Right atrium auricular region (tissue), 2 donors: Measurements from ENCODE around the gene TTC34. TPM values are rescaled to one million over a fixed set of nuclear protein-coding genes. Genes with fewer than 3 reads are reported as not detected.

Experiments used
- DNase-seq: peaks from one replicate; pipeline ENCODE4 v3.0.0-alpha.2; 2019; ENCODE audit warnings: low spot score
- H3K27ac ChIP-seq, 2 donors: fragments of 200-600 bp; sonication (generic); 1 replicate in 1 of 2; 2 replicates in 1 of 2; pipeline ENCODE4 v1.5.1; 2016 to 2019
- H3K27me3 ChIP-seq, 2 donors: fragments of 200-600 bp; sonication (generic); one replicate each; pipeline versions ENCODE4 v1.5.1 to v1.6.0; 2017 to 2019
- H3K36me3 ChIP-seq: fragments of 200-600 bp; sonication (generic); one replicate; pipeline ENCODE4 v1.5.1; 2016
- H3K4me1 ChIP-seq, 2 donors: fragments of 200-600 bp; sonication (generic); one replicate each; pipeline versions ENCODE4 v1.5.1 to v1.6.0; 2017 to 2019
- H3K4me3 ChIP-seq, 2 donors: fragments of 200-600 bp; sonication (generic); 1 replicate in 1 of 2; 2 replicates in 1 of 2; pipeline ENCODE4 v1.5.1; 2017 to 2019; ENCODE audit warnings: mild to moderate bottlenecking in 1 of 2, moderate library complexity in 1 of 2
- H3K9me3 ChIP-seq, 2 donors: fragments of 200-600 bp; sonication (generic); one replicate each; pipeline ENCODE4 v1.5.1; 2019
- CTCF ChIP-seq, 2 donors: fragments of 200-600 bp; sonication (generic); IDR thresholded peaks; one replicate each; pipeline ENCODE4 v1.5.1; 2019; ENCODE audit warnings: antibody characterized with exemption in 2 of 2
- total RNA-seq, 2 donors: library from RNA; depleted of rRNA; stranded (reverse); fragments of >200 nt; gene quantifications; one replicate each; pipeline ENCODE4 v1.1.0, GENCODE V29; 2016

Gene TTC34
- total RNA-seq, 2 donors from 2014 or later, result 0.08 to 0.11 TPM

- Histone ChIP-seq H3K4me1 (no peaks in the 10 kb centered on the region), H3K36me3 (no peaks in the 10 kb centered on the region), H3K9me3 (peaks cover 0 to 13% of the 10 kb centered on the region in 2 donors), H3K27ac (no peak overlapping the region), H3K4me3 (no peak overlapping the region), H3K27me3 (no peaks in the 10 kb centered on the region)
- no peak for TF ChIP-seq CTCF (IDR thresholded peaks at IDR 0.05)
- no peak for DNase-seq
Measured at GRCh38 chr1:2825487-2826189, 24.1 kb upstream of the TTC34 start.

- Histone ChIP-seq H3K36me3 (no peaks in the 10 kb centered on the region), H3K27ac (no peak overlapping the region), H3K4me3 (no peak overlapping the region), H3K4me1 (no peaks in the 10 kb centered on the region), H3K27me3 (no peaks in the 10 kb centered on the region), H3K9me3 (peaks cover 0 to 13% of the 10 kb centered on the region in 2 donors)
- no peak for TF ChIP-seq CTCF (IDR thresholded peaks at IDR 0.05)
- no peak for DNase-seq
Measured at GRCh38 chr1:2824999-2825398, 23.5 kb upstream of the TTC34 start.

- H3K4me3 ChIP-seq, result no peak overlapping the region
- no peak for DNase-seq
- no peaks in the 10 kb centered on the region for H3K36me3 ChIP-seq
- TF ChIP-seq CTCF (IDR thresholded peaks at IDR 0.05), result no peak
- H3K9me3 ChIP-seq, result peaks cover 0 to 13% of the 10 kb centered on the region in 2 donors
- H3K27me3 ChIP-seq, result no peaks in the 10 kb centered on the region
- no peak overlapping the region for H3K27ac ChIP-seq
- H3K4me1 ChIP-seq, result no peaks in the 10 kb centered on the region
Measured at GRCh38 chr1:2823921-2824610, 22.6 kb upstream of the TTC34 start.

DNA sequence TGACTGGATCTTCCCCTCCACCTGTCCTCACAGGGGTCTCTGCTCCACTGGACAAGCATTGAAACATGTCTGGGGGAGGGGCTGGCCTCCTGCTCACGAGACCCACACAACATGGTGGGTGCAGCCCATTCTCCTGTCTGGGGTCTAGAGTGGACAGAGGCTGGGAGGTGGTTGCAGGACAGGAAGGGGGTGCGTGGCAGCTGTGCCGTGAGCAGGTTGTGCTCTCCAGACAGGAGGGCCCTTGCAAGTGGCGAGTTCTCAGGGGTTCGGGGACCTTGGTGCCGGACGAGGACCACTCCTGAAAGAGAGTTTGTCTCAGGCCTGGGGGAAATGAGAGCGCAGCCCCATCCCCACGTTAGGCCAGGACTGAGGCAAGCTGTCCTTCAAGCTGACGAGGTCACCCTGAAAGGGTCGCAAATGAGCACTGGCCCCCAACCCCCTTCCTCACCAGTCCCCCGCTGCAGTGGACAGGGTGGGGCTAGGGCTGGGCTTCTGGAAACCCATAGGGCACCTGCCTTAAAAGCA is 21.2 kb upstream of the TTC34 start:
- H3K36me3 ChIP-seq, result no peaks in the 10 kb centered on the region

GRCh38 chr1:2821966-2822620 is 20.6 kb upstream of the TTC34 start:
- no peak for DNase-seq
- no peaks in the 10 kb centered on the region for H3K27me3 ChIP-seq
- no peak overlapping the region for H3K4me3 ChIP-seq
- peak in 1 of 2 donors; percentile 70 for TF ChIP-seq CTCF (IDR thresholded peaks at IDR 0.05)
- no peaks in the 10 kb centered on the region for H3K4me1 ChIP-seq
- H3K9me3 ChIP-seq, result no peaks in the 10 kb centered on the region
- H3K36me3 ChIP-seq, result no peaks in the 10 kb centered on the region
- H3K27ac ChIP-seq, result no peak overlapping the region

More for the DNA sequence above, 21.2 kb upstream of the TTC34 start:
- H3K9me3 ChIP-seq, result peaks cover 0 to 3% of the 10 kb centered on the region in 2 donors
- no peak for TF ChIP-seq CTCF (IDR thresholded peaks at IDR 0.05)
- DNase-seq, result no peak
- H3K27me3 ChIP-seq, result no peaks in the 10 kb centered on the region
- no peaks in the 10 kb centered on the region for H3K4me1 ChIP-seq
- no peak overlapping the region for H3K4me3 ChIP-seq
- H3K27ac ChIP-seq, result no peak overlapping the region
